ENCODE data around the gene TRIP6.

Gene TRIP6

DNA sequence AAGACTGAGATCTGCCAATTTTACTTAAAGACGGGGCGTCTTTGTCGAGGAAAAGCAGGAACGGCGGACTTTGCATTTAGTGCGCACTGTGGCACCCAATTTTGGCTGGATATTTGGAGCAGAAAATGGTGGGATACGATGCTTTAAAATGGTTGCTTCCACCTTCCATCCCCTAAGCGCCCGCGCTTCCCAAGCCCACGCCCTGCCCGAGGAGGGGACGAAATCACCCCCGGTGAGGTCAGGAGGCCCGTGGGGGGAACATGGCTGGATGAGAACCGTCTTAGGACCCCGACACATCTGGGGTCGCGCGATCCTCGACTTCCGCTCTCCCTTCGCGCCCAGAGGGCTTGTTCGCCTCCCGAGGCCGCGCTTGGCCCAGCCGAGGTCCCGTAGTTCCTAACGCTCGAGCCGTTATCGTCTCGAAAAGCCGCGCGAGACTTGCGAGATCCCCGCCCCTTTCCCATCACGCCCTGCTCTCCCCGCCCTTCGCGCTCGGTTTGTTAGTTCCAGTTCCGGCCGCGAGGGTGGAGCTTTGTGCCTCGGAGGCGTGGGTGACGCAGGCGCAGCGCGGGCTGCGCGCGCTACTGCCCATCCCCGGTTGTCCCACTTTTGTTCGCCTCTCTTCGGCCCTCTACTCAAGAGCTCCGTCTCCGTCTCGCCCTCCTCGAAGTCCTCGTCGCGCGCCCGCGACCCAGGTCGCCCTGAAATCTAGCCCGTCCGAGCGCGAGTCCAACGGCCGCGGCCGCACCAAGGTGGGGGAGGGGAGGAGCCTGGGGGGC, 7.6 kb downstream of the TRIP6 start, which contains the start of gene SRRT:
TSS of gene SRRT (plus strand) at position 527 of the 779 bp plus-strand sequence. CDS start 488 bp downstream, outside the sequence.
- peak; percentile 98 for DNase-seq

DNA sequence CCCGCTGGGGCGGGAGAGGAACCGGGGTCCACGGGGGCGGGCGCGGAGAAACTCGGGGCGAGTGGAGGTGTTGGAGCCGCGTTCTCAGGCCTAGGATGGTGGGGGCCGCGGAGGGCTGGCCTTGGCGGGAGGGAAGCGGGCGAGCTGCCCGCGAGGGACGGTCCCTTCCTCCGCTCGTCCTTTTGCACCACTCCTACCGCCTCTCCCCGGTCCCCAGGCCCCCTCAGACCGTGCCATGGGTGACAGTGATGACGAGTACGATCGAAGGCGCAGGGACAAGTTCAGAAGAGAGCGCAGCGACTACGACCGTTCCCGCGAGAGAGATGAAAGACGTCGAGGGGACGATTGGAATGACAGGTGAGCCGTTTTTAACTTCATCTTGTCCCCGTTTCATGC, 8.2 kb downstream of the TRIP6 start:
- DNase-seq: no peak

DNA sequence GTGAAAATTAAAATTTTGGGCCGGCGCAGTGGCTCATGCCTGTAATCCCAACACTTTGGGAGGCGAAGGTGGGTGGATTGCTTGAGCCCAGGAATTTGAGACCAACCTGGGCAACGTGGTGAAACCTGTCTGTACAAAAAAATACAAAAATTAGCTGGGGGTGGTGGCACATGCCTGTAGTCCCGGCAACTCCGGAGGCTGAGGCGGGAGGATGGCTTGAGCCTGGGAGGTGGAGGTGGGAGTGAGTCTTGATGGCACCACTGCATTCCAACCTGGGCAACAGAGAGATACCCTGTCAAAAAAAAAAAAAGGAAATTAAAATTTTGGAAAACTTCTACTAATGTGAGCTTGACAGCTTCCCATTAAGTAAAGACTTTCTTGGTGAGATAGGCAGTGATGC, 10.8 kb downstream of the TRIP6 start:
- no peak for DNase-seq

DNA sequence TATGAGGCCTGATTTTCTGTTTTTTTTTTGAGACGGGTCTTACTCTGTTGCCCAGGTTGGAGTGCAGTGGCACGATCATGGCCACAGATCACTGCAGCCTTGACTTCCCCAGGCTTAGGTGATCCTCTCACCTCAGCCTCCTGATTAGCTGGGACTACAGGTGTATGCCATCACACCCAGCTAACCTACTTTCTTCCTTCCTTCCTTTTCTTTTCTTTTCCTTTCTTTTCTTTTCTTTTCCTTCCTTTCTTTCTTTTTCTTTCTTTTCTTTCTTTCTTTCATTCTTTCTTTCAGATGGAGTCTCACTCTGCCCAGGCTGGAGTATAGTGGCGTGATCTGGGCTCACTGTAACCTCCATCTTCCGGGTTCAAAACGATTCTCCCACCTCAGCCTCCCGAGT, 11.5 kb downstream of the TRIP6 start:
- DNase-seq: no peak

DNA sequence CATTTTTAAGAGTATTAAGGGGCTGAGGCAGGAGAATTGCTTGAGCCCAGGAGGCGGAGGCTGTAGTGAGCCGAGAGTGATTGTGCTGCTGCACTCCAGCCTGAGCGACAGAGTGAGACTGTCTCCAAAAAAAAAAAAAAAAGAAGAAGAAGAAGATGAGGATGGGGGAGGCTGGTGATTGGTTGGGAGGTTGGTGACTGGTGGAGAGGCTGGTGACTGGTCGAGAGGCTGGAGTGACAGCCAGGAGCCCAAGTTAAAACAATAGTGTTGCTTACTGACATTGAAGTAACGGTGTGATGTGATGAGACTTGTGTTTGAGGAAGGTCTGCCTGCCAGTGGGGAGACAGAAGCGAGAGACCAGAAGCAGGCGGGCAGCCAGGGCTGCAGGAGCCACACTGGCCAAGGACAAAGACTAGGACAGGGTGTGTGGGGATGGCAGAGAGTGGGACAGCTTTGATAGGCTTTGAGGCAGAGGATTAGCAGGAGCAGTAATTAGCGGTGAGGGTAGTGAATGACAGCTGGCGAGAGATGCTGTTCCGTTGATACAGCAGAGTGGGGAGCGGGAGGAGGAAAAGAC, 12.6 kb downstream of the TRIP6 start:
- DNase-seq: no peak

DNA sequence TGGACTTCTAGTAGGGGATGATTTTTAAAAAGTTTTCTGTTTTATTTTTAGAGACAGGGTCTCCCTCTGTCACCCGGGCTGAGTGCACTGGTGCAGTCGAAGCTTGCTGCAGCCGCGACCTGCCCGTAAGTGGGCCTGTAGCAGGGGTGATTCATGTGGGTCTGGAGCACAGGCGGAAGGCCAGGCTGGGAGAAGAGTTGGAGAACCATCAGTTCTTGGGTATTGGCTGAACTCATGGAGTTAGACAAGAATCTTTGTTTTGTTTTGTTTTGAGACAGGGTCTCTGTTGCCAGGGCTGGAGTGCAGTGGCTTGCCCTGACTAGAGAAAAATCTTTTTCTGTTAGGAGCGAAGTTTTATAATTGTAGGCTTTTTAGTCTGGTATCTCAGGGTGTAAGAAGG, 13.5 kb downstream of the TRIP6 start:
- DNase-seq: no peak

DNA sequence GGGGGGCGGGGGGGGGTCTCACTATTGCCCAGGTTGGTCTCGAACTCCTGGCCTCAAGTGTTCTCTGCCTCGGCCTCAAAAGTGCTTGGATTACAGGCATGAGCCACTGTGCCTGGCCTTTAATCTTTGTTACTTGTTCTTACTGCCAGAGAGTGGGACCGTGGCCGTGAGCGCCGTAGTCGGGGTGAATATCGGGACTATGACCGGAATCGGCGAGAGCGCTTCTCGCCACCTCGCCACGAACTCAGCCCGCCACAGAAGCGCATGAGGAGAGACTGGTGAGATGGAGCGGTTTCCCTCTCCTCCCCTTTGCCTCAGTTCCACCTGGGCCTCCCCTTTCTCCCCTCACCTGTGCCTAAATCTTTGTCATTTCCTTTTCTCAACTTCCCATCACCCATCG, 13.9 kb downstream of the TRIP6 start:
- DNase-seq: no peak

DNA sequence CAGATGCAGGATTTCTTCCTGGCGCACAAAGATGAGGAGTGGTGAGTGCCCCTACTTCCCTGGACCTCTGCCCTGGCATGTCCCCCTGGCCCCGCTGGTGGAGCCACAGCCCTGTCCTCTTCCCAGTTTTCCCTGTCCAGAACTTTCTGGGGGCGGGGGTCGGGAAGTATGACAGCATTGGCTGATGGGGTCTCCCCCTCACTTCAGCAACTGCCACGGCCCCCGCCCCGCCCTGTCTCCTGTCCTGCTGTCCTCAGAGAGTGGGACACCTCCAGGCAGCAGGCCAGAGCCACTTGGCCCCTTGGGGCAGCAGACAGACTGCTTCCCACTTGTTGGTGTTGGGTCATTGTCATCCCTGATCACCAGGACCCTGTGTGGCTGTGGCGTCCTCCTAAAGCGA, 15.0 kb downstream of the TRIP6 start:
- DNase-seq: no peak

DNA sequence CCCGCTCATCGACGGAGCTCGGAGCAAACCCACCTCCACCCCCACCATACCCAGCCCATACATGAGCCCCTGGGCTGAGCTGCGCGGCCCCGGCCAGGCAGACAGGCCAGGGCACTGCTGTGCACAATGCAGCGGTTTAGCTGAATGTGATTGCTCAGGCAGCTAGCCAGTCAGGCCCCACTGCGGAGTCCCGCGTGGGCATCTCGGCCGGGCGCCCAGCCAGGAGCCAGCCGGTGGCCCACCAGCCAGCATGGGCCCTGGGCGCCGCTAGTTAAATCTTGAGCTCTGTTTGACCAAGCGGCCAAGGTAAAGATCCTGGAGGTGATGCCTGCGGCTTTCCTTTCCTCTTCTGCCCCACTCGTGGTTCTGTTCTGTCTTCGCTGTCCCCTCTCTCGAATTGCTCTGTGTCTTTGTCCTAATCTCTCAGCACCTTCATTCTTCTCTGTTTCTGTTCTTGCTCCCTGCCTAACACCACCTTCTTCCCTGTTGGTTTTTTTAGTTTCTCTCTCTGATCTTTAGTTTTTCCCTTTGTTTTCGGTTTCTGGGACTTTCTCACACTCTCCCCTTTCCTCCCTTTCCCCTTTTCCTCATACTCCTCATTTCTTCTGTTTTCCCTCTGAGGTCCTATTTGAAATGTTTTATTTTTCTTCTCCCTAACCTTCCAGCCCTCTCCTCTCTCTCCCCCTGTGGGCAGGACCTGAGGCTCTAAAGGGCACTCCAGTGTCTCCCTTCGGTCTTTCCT, 15.8 kb downstream of the TRIP6 start:
- no peak for DNase-seq

DNA sequence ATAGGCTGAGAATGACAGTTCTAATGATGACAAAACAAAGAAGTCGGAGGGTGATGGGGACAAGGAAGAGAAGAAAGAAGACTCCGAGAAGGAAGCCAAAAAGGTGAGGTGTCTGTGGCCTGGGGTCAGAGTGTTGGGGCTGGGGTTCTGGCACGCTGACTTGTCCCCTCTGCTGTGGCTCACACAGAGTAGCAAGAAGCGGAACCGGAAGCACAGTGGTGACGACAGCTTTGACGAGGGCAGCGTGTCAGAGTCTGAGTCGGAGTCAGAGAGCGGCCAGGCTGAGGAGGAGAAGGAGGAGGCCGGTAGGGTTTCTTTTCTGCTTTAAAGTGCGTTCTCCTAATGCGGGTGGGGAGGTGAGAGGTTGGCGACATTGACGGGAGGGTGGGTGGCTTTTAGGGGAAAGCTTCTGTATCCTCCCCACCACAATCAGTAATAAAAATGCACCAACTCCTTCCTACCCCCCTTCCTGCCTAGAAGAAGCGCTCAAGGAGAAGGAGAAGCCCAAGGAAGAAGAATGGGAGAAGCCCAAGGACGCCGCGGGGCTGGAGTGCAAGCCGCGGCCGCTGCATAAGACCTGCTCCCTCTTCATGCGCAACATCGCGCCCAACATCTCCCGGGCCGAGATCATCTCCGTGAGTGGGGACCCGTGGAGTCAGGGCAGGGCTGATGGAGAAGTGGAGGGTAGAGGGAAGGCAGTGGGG, 17.7 kb downstream of the TRIP6 start:
- DNase-seq: no peak

DNA sequence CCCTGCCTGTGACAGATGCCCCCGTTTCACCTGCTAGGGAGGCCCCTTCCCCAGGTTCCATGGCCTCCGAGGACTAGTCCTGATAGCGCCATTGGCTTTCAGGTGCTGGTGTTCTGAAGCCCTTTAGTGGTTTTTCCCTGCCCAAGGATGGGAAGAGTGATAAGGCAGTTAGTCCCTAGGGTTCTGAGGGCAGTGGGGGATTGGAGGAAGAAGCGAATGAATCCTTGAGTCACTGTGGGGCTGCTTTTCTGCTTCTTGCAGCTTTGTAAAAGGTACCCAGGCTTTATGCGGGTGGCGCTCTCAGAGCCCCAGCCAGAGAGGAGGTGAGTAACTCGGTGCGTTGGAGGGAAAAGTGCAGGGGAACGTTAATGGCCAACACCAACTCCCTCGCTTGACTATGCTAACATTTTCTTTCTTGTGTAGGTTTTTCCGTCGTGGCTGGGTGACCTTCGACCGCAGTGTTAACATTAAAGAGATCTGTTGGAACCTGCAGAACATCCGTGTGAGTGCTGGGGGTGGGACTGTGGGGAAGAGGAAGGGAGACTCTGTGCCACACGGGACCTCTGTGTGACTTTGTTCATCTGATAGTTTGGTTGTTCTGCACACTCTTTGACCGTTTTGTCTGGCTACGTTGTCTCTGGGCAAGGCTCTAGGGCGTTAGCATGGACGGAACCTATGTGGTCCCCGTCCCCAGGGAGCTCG, 18.4 kb downstream of the TRIP6 start:
- DNase-seq: no peak

DNA sequence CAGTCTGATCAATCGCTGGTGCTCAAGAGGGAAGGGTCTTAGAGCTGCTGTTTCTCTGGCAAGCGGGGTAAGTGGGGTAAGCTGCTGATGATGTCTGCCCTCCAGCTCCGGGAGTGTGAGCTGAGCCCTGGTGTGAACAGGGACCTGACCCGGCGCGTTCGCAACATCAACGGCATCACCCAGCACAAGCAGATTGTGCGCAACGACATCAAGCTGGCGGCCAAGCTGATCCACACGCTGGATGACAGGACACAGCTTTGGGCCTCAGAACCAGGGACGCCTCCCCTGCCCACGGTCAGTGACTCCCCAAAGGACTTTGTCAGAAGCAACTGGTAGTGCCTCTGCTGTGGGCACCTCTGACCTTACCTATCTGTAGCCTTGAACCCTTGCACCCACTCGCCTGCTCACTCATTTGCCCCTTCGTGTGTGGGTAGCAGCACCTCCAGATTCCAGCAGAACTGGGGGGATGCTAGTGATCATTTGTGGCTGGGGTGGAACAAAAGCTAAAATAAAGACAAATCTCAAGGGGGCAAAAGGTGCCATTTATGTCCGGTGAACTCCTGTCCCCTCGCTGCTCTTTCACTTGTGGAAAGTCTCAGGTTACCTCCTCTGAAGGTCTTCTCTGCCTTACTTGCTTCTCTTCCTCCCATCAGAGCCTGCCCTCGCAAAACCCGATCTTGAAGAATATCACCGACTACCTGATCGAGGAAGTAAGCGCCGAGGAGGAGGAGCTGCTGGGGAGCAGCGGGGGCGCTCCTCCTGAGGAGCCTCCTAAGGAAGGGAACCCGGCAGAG, 19.2 kb downstream of the TRIP6 start:
- DNase-seq: no peak

DNA sequence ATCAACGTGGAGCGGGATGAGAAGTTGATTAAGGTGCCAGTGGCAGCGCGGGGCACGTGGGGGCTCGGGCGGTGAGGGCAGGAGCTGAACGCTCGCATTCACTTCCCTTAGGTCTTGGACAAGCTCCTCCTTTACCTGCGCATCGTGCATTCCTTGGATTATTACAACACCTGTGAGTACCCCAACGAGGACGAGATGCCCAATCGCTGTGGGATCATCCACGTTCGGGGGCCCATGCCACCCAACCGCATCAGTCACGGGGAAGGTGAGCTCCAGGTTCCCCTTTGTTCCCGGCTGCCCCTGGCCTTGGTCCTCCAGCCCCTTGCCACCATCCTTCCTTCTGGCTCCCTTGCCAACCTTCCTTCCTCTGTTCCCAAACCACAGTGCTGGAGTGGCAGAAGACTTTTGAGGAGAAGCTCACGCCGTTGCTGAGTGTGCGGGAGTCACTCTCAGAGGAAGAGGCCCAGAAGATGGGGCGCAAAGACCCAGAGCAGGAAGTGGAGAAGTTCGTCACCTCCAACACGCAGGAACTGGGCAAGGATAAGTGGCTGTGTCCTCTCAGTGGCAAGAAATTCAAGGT, 19.8 kb downstream of the TRIP6 start:
- no peak for DNase-seq

DNA sequence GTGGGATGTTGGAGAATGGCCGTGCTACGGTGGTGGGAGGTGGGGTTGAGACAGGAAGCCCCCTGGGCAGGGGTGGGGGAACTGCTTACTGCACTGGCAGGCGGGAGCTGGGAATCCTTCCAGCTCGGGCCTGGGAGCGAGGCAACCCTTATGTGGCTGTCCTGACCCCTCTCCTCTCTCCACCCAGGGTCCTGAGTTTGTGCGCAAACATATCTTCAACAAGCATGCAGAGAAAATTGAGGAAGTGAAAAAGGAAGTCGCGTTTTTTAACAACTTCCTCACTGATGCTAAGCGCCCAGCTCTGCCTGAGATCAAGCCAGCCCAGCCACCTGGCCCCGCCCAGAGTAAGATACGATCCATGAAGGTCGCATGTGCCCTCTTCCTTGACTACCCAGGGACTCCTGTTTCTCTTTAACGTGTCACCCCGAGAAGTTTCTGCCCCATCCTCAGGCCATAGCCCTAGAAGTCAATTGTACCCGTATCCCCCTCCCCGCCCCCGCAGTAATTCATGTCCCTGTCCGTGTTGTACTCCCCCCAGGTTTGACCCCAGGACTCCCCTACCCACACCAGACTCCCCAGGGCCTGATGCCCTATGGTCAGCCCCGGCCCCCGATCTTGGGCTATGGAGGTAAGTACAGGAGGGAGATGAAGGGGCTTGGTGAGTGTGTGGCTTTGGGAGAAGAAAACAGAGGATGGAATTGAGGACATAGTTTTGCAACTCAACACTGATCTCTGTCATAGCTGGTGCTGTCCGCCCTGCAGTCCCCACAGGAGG, 20.5 kb downstream of the TRIP6 start:
- no peak for DNase-seq

DNA sequence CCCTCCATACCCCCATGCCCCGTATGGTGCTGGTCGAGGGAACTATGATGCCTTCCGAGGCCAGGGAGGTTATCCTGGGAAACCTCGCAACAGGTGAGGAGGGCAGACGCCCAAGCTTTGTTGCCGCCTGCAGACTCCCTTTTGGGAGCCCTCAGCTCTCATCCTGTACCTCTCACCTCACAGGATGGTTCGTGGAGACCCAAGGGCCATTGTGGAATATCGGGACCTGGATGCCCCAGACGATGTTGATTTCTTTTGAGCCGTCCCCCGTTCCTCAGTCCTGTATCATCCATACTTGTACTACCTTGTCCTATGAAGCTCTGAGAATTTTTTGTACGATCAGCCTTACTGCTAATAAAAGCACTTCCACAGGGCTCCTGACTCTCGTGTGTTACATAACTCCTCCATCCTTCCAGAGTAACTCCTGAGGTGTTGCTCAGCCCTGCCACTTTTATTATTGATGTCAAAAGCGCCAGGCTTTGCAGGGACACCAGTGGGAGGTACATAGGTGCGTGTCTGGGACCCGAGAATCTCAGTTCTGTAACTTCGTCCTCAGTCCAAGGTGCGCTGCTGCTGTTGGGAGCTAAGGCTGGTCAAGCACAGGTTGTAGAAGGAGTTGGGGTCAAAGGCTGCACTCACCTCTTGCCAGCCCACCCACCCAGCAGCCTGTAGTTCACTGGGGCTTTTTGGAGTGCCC, 21.3 kb downstream of the TRIP6 start:
- DNase-seq: no peak

DNA sequence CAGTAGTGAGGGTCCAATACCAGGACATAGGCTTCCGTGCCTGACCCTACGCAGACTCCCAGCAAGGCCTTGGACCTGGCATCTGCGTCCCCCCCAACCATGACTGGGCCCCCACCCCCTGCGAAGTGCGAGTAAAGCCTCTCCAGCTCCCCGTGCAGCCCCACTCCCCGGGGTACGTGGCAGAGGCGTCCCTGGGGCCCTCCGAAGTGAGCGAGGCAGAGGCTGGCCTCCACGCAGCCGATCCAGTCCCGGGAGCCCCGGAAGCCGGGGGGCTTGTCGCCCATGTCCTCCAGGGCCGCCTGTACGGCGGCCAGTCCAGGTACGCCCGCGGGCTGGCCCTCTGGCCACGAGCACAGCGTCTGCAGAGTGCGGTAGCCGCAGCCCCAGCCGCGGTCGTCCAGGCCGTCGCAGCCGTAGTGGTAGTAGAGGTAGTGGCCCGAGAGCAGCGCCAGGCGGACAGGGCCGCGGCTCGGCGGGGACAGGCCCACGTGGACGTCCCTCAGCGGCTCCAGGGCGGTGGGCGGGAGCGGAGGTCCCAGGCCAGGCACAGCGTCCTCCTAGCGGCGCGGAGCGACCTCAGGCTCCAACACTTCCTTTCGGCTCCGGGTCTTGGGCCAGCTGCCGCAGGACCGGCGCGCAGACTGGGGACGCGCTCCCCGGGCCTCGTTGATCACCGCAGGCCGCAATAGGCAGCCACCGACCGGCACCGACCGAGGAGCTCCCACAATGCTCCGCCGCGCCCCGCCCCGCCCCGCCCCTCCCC, 22.0 kb downstream of the TRIP6 start, which contains the start of gene UFSP1:
TSS of gene UFSP1 (minus strand) at position 728 of the 763 bp plus-strand sequence. CDS start at position 284, 444 bp downstream.
- no peak for DNase-seq

DNA sequence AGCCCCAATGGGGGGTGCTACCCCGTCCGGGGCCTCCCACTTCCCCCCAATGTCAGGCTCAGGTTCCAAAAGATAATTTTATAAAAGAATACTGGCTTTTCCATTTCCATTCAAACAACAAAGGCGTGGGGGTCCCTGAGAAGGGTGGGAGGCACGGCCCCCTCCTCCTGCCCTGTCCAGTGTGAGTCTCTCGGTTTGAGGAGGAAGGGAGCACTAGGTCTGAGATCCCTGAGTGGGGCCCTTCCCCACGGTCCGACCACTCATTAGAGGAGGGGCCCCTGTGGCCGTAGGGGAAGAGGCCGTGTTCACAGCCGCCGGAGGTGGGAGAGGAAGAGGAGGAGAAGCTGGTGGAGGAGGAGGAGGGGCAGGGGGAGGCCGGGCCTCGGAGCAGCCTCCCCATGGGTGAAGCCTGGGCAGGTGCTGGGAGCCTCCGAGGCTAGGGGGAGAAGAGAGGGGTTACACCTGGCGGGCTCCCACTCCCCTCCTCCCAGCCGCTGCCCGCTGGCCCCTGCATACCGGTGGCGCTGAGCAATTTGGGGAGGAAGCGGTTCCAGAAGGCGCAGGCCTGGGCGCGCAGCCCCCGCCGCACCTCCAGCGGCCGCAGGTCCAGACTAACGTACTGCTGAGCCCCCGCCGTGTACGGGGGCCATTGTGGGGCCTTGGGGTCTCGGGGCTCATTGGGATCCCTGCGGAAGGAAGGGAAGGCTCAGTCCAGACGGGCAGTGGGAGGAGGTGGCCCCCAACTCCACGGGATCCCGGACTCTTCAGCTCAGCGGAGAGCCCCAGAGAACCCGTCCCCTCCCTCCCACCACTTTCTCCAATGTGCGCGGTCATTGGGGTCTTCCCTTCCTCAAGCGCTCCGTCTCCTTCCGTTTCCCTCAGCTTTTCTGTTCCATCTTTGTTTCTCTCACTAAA, 23.7 kb downstream of the TRIP6 start:
- no peak for DNase-seq

All from EL (cell line).